AG10803 (cell line): ENCODE measurements around the gene NEK6.

Experiments
- DNase-seq: peaks from one replicate; pipeline ENCODE4 v3.0.0; 2010; ENCODE audit warnings: low read depth
- H3K4me3 ChIP-seq: 2 replicates; pipeline ENCODE4 v1.5.1; 2011; ENCODE audit warnings: mild to moderate bottlenecking, low read length, control low read depth
- CTCF ChIP-seq: conservative IDR thresholded peaks from 2 replicates; pipeline ENCODE4 v1.5.1; 2011; ENCODE audit warnings: mild to moderate bottlenecking, low read length, control low read depth, inconsistent platforms

NEK6 gene

GRCh38 chr9:124332361-124333202 is 74.8 kb downstream of the NEK6 start:
- no peak for TF ChIP-seq CTCF
- DNase-seq: no peak
- no peak overlapping the region for H3K4me3 ChIP-seq

DNA sequence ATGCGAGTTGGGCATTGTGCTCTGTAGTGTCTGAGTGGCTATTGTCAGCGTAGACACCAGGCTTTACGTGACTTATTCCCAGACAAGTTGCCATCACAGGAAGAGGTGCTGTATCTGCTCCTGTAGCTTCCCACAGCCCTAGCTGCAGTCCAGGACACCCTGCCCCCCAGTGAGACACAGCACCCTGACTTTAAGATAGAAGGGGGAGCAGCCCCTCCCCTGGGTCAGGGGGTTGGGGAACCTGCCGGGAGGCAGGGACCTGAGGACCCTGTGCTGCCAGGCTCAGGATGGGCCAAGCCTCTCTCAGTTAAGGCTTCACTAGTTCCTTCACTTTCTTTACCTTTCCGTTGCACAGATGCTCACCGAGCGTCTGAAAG is 75.4 kb downstream of the NEK6 start:
- DNase-seq: no peak
- TF ChIP-seq CTCF: no peak

GRCh38 chr9:124334568-124335319 is 77.0 kb downstream of the NEK6 start:
- no peak for TF ChIP-seq CTCF
- no peak overlapping the region for H3K4me3 ChIP-seq
- no peak for DNase-seq

More for the DNA sequence above, 75.4 kb downstream of the NEK6 start:
- no peak overlapping the region for H3K4me3 ChIP-seq

- no peak overlapping the region for H3K4me3 ChIP-seq
- DNase-seq: no peak
- TF ChIP-seq CTCF: no peak
Observed at GRCh38 chr9:124335320-124335707, 77.6 kb downstream of the NEK6 start.

GRCh38 chr9:124337562-124337961 is 79.8 kb downstream of the NEK6 start:
- no peak for TF ChIP-seq CTCF
- H3K4me3 ChIP-seq: no peak overlapping the region
- DNase-seq: no peak

DNA sequence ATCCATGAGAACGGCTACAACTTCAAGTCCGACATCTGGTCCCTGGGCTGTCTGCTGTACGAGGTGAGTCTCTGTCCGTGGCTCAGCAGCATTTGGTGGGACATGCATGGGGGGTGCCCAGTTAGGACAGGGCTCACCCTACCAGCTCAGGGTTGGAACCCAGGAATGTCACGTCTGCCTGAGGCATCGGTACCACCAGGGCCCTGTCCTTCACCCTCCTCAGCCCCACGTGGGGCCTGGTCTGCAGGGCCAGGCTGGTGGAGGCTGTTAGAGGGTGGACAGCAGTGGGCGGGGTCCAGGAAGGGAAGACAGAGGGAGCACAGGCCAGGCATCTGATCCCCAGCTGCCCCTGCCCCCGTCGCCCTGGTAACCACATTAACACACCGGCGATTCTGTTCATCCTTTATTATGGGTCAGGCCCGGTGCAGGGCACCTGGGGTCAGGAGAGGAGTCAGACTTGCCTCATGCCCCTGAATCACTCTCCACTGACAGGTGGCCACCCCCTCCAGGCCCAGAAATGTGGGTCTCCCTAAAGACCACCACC is 81.9 kb downstream of the NEK6 start:
- no peak for DNase-seq
- no peak for TF ChIP-seq CTCF

More for the DNA sequence above, 81.9 kb downstream of the NEK6 start:
- H3K4me3 ChIP-seq: no peak overlapping the region
